ENCODE data around the gene TMEM269.

The TMEM269 gene

DNA sequence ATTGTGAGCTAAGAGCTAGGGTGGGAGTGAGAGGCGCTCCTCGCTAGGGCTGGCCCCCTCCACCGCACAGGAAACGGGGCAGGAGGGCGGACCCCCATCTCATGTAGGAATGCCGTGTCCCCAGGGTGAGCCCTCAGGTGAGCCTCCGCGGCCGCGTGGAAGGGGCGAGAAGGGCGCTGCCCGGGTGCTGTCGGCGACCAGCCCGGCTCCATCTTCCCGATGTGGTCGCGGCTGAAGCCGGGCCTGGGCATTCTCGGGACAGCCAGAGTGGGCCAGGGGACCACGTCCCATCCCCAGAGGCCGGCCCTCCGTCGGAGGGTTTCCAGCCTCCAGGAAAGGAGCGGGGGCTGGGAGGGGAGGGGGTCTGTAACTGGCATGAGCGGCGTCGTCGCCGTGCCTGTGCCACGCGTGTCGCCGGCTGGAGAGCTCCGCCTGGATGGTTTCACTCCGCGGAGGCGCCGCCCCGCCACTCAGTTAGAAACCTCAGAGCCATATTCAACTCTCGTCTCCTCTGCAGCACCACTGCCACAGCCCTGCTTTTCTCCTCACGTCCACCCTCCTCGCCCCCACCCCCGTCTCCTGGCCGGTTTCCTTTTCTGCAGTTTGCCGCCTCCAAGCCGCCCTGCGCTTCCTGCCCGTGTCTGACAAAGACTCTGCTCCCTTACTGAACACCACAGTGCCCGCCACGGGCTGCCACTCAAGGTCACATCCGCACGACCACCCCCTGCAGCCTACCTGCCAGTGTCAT, at the start of gene TMEM269:
TMEM269 (plus strand) TSS at position 46 of the 748 bp plus-strand sequence. CDS start 4,903 bp downstream, outside the sequence.
- no peak for TF ChIP-seq CTCF (IDR thresholded peaks at IDR 0.05; ENCODE audit: extremely low read depth, insufficient read depth, missing control alignments)
- in situ Hi-C loops (cut with MboI; ENCODE audit: low pct_unique_long_range_greater_than_20kb, low sequenced_read_pairs, unreplicated experiment) = no loop called here
- DNase-seq (ENCODE audit: low spot score) = peak; percentile 48

- in situ Hi-C loops (cut with MboI; ENCODE audit: low pct_unique_long_range_greater_than_20kb, low sequenced_read_pairs, unreplicated experiment) = loop anchor here (25.0 kb wide), 1 partner anchor 398 kb away; the partner anchor contains the start of gene FOXJ3
- no peak for TF ChIP-seq CTCF (IDR thresholded peaks at IDR 0.05; ENCODE audit: extremely low read depth, insufficient read depth, missing control alignments)
Observed at GRCh38 chr1:42735056-42735455, 49.7 kb upstream of the TMEM269 start.

GRCh38 chr1:42735477-42736105, 49.2 kb upstream of the TMEM269 start:
- in situ Hi-C loops (cut with MboI; ENCODE audit: low pct_unique_long_range_greater_than_20kb, low sequenced_read_pairs, unreplicated experiment) = loop anchor here (25.0 kb wide), 1 partner anchor 398 kb away; the partner anchor contains the start of gene FOXJ3
- TF ChIP-seq CTCF (IDR thresholded peaks at IDR 0.05; ENCODE audit: extremely low read depth, insufficient read depth, missing control alignments) = no peak
- DNase-seq (ENCODE audit: low spot score) = no peak

More at GRCh38 chr1:42735056-42735455, 49.7 kb upstream of the TMEM269 start:
- DNase-seq (ENCODE audit: low spot score) = no peak

DNA sequence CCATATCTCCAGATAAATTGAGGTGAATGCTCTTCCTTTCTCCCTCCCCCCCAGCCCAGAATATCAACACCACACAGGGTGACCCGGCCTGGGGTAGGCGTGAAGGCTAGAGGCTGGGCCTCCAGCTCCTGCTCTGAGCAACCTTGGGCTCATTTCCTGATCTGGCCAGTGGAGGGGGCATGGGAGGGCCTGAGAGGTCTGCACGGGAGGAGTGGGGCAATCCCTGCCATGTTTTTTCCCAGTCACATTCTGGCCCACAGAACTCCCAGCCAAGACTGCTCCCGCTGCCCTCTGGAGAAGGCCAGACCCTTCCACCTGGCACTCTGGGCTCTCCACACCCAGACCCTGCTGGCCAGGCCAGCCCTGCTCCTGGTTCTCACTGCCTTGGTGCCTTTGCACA, 48.6 kb upstream of the TMEM269 start:
- in situ Hi-C loops (cut with MboI; ENCODE audit: low pct_unique_long_range_greater_than_20kb, low sequenced_read_pairs, unreplicated experiment) = loop anchor here (25.0 kb wide), 1 partner anchor 399 kb away; the partner anchor contains the start of gene FOXJ3
- TF ChIP-seq CTCF (IDR thresholded peaks at IDR 0.05; ENCODE audit: extremely low read depth, insufficient read depth, missing control alignments) = peak; percentile 29
- no peak for DNase-seq (ENCODE audit: low spot score)

- DNase-seq (ENCODE audit: low spot score) = no peak
- TF ChIP-seq CTCF (IDR thresholded peaks at IDR 0.05; ENCODE audit: extremely low read depth, insufficient read depth, missing control alignments) = no peak
- in situ Hi-C loops (cut with MboI; ENCODE audit: low pct_unique_long_range_greater_than_20kb, low sequenced_read_pairs, unreplicated experiment) = loop anchor here (25.0 kb wide), 1 partner anchor 399 kb away; the partner anchor contains the start of gene FOXJ3
Observed at GRCh38 chr1:42736571-42737200, 48.1 kb upstream of the TMEM269 start.

GRCh38 chr1:42737257-42737656, 47.5 kb upstream of the TMEM269 start:
- TF ChIP-seq CTCF (IDR thresholded peaks at IDR 0.05; ENCODE audit: extremely low read depth, insufficient read depth, missing control alignments) = peak; percentile 15
- DNase-seq (ENCODE audit: low spot score) = peak; percentile 59

More at GRCh38 chr1:42737257-42737656, 47.5 kb upstream of the TMEM269 start:
- in situ Hi-C loops (cut with MboI; ENCODE audit: low pct_unique_long_range_greater_than_20kb, low sequenced_read_pairs, unreplicated experiment) = loop anchor here (25.0 kb wide), 1 partner anchor 400 kb away; the partner anchor contains the start of gene FOXJ3

Measured in GM13977 (cell line).